Endothelial cell of umbilical vein (primary cell): ENCODE results near the gene NENF. TPM values are rescaled to one million over a fixed set of nuclear protein-coding genes. Genes with fewer than 3 reads are reported as not detected.

Source experiments
- BruUV-seq: library from RNA; stranded (reverse); fragments of 400-500 nt; replicated peaks from 2 replicates; lab custom pipeline; 2021; lab: Mats Ljungman, UMichigan
- CTCF ChIA-PET: fragments of 300-600, 350-600 bp; sonication (Branson Sonifier 250); formaldehyde crosslinking; loops from one replicate; lab custom pipeline; 2021; ENCODE audit warnings: antibody characterized with exemption, inconsistent platforms; lab: Charles Lee
- POLR2A ChIA-PET: fragments of 300-600, 350-600 bp; sonication (Branson Sonifier 250); formaldehyde crosslinking; loops from one replicate; lab custom pipeline; 2021; ENCODE audit warnings: antibody characterized with exemption, inconsistent platforms; lab: Charles Lee
- DNase-seq: peaks from one replicate; pipeline ENCODE4 v3.0.0-alpha.2; 2011; ENCODE audit warnings: low read depth, low spot score
- FAIRE-seq: peaks from 2 replicates; lab custom pipeline; 2011; peaks lifted over from hg19 to GRCh38; lab: Jason Lieb, UNC
- H2AFZ ChIP-seq: 2 replicates; pipeline ENCODE4 v1.6.0; 2012; ENCODE audit warnings: low read depth, low read length, control low read depth, inconsistent platforms
- H3K27ac ChIP-seq: 2 replicates; pipeline ENCODE4 v1.5.1; 2011; ENCODE audit warnings: low read depth, mild to moderate bottlenecking, control low read depth, low read length, moderate library complexity; ENCODE audit not compliant: insufficient read depth
- H3K27me3 ChIP-seq, 2 experiments: 2 replicates each; pipeline versions ENCODE4 v1.6.0 to v1.6.1; 2011; ENCODE audit warnings: low read length in 2 of 2, mixed read lengths in 1 of 2; ENCODE audit not compliant: control insufficient read depth in 2 of 2, insufficient read depth in 2 of 2
- H3K36me3 ChIP-seq, 2 experiments: 2 replicates in 1 of 2; 3 replicates in 1 of 2; pipeline ENCODE4 v1.5.1; 2011; ENCODE audit warnings: low read length in 2 of 2, mild to moderate bottlenecking in 1 of 2, moderate library complexity in 1 of 2; ENCODE audit not compliant: control insufficient read depth in 2 of 2, insufficient read depth in 2 of 2; ENCODE audit errors: extremely low read depth in 1 of 2
- H3K4me1 ChIP-seq: 3 replicates; pipeline ENCODE4 v1.5.1; 2011; ENCODE audit warnings: mild to moderate bottlenecking, low read length; ENCODE audit not compliant: control insufficient read depth, insufficient read depth; ENCODE audit errors: extremely low read depth
- H3K4me2 ChIP-seq: 2 replicates; pipeline ENCODE4 v1.6.1; 2011; ENCODE audit warnings: low read length, control low read depth, mixed read lengths; ENCODE audit not compliant: insufficient read depth
- H3K4me3 ChIP-seq, 3 experiments: fragments of 200-600 bp in 1 of 3; sonication (generic), shearing (Covaris generic) in 1 of 3; replicated peaks in 1 of 3; 2 replicates each; pipeline ENCODE4 v1.5.1; 2011 to 2016; ENCODE audit warnings: control low read depth in 3 of 3, low read length in 3 of 3, mild to moderate bottlenecking in 2 of 3, inconsistent platforms in 1 of 3, low read depth in 1 of 3, moderate library complexity in 1 of 3; ENCODE audit not compliant: insufficient read depth in 1 of 3
- H3K79me2 ChIP-seq: 2 replicates; pipeline ENCODE4 v1.6.0; 2012; ENCODE audit warnings: low read length, inconsistent platforms; ENCODE audit not compliant: control insufficient read depth, insufficient read depth
- H3K9ac ChIP-seq: replicated peaks from 2 replicates; pipeline ENCODE3; 2011; ENCODE audit warnings: low read length, control low read depth; ENCODE audit not compliant: insufficient read depth; ENCODE audit errors: extremely low read depth
- H3K9me1 ChIP-seq: replicated peaks from 3 replicates; pipeline ENCODE4 v1.6.0; 2011; ENCODE audit warnings: mild to moderate bottlenecking, low read length; ENCODE audit not compliant: control insufficient read depth, insufficient read depth; ENCODE audit errors: extremely low read depth
- H3K9me3 ChIP-seq: replicated peaks from 2 replicates; pipeline ENCODE4 v1.5.1; 2012; ENCODE audit warnings: low read length, inconsistent platforms; ENCODE audit not compliant: control insufficient read depth, insufficient read depth
- H4K20me1 ChIP-seq: replicated peaks from 2 replicates; pipeline ENCODE3; 2011; ENCODE audit warnings: mild to moderate bottlenecking, low read length; ENCODE audit not compliant: control insufficient read depth, insufficient read depth; ENCODE audit errors: extremely low read depth
- EZH2 ChIP-seq: IDR thresholded peaks from 2 replicates; pipeline ENCODE4 v1.6.1; 2012; ENCODE audit warnings: borderline replicate concordance, low read depth, mild to moderate bottlenecking, moderate library complexity, low read length, inconsistent platforms; ENCODE audit not compliant: severe bottlenecking
- GATA2 ChIP-seq: IDR thresholded peaks from 2 replicates; pipeline ENCODE4 v1.7.0; 2011; ENCODE audit warnings: low read depth, mild to moderate bottlenecking, moderate library complexity, mixed read lengths, low read length; ENCODE audit not compliant: insufficient read length, insufficient read depth
- JUN ChIP-seq: IDR thresholded peaks from 2 replicates; pipeline ENCODE4 v1.6.1; 2011; ENCODE audit warnings: borderline replicate concordance, low read depth; ENCODE audit not compliant: insufficient read length, insufficient read depth
- dilution Hi-C: fragments of 300-500 bp; cut with MboI; formaldehyde crosslinking; loops from one replicate; pipeline ENCODE4 v1.15.0; 2019; ENCODE audit warnings: low sequenced_read_pairs; ENCODE audit not compliant: extremely low pct_ligation_motif_present
- intact Hi-C: fragments of 100-400 bp; cut with micrococcal nuclease; formaldehyde crosslinking; loops from one replicate; pipeline ENCODE4 v1.10.0; 2022
- polyA plus RNA-seq, 4 experiments: library from polyadenylated mRNA; depleted of rRNA in 3 of 4; stranded (reverse) in 3 of 4; unstranded in 1 of 4; fragments of >200 nt; gene quantifications; 2 replicates each; pipeline versions ENCODE4 v1.2.1 to v1.2.3, GENCODE V29; 2011 to 2012; ENCODE audit warnings: missing spikeins in 1 of 4
- total RNA-seq: library from RNA; stranded (reverse); gene quantifications from 2 replicates; pipeline ENCODE4 v1.2.3, GENCODE V29; 2021
- TF ChIP-seq, protein P1 (sequence below), 2 donors: IDR thresholded peaks; 1 replicate in 1 of 2; 2 replicates in 1 of 2; pipeline ENCODE4 v1.5.1; 2011; ENCODE audit warnings: low read length in 2 of 2, mild to moderate bottlenecking in 2 of 2, moderate library complexity in 2 of 2, control low read depth in 1 of 2, inconsistent platforms in 1 of 2, low read depth in 1 of 2; ENCODE audit not compliant: insufficient read depth in 1 of 2; ENCODE audit errors: extremely low read depth in 1 of 2
- TF ChIP-seq, protein P2 (sequence below): IDR thresholded peaks from 2 replicates; pipeline ENCODE4 v1.6.1; 2011; ENCODE audit not compliant: insufficient read depth, insufficient read length

The NENF gene
- total and polyA plus RNA-seq, 2 donors (not counting 3 experiments of a cell fraction or from before 2014, with no cell fraction given) = 19.8 to 23.0 TPM

- Histone ChIP-seq H3K36me3 (no peaks in the 10 kb centered on the region), H3K4me1 (no peaks in the 10 kb centered on the region), H3K4me2 (no peak overlapping the region), H3K27me3 (peaks cover 0 to 4% of the 10 kb centered on the region in 2 experiments), H4K20me1 (no peaks in the 10 kb centered on the region), H3K27ac (no peak overlapping the region), H3K4me3 (no peak overlapping the region), H3K9me3 (no peaks in the 10 kb centered on the region), H3K9ac (no peak overlapping the region), H2AFZ (no peak overlapping the region), H3K79me2 (no peaks in the 10 kb centered on the region), H3K9me1 (no peaks in the 10 kb centered on the region)
- dilution Hi-C loops (no loop called here), intact Hi-C loops (no loop called here)
- FAIRE-seq = no peak
- no peak for DNase-seq
- BruUV-seq = no TSS peak
- ChIA-PET CTCF (interaction anchor here (0.8 to 4.2 kb wide), 3 partner anchors 10 to 396 kb away, joined by 3 to 45 read pairs (median 3); no protein-coding TSS in a partner anchor), POLR2A (no interaction called here)
- no peak for TF ChIP-seq EZH2
- TF ChIP-seq, protein P1, sequence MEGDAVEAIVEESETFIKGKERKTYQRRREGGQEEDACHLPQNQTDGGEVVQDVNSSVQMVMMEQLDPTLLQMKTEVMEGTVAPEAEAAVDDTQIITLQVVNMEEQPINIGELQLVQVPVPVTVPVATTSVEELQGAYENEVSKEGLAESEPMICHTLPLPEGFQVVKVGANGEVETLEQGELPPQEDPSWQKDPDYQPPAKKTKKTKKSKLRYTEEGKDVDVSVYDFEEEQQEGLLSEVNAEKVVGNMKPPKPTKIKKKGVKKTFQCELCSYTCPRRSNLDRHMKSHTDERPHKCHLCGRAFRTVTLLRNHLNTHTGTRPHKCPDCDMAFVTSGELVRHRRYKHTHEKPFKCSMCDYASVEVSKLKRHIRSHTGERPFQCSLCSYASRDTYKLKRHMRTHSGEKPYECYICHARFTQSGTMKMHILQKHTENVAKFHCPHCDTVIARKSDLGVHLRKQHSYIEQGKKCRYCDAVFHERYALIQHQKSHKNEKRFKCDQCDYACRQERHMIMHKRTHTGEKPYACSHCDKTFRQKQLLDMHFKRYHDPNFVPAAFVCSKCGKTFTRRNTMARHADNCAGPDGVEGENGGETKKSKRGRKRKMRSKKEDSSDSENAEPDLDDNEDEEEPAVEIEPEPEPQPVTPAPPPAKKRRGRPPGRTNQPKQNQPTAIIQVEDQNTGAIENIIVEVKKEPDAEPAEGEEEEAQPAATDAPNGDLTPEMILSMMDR (IDR thresholded peaks at IDR 0.05; ENCODE audit: extremely low read depth in 1 of 2, insufficient read depth in 1 of 2, low read depth in 1 of 2, low read length in 2 of 2) = no peak
- TF ChIP-seq, protein P2, sequence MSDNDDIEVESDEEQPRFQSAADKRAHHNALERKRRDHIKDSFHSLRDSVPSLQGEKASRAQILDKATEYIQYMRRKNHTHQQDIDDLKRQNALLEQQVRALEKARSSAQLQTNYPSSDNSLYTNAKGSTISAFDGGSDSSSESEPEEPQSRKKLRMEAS = no peak
- TF ChIP-seq JUN = no peak
- TF ChIP-seq GATA2 = no peak
Observed at GRCh38 chr1:212466437-212466836, 33.7 kb downstream of the NENF start.
